ENCODE measurements around the gene CREB3L2. TPM values are rescaled to one million over a fixed set of nuclear protein-coding genes. Genes with fewer than 3 reads are reported as not detected.
"Not testable (repeated sequence)": the region's sequence is repeated elsewhere in the genome, so short reads cannot be mapped to it uniquely, and the experiment has no call there.

CREB3L2 gene
- total and polyA plus RNA-seq, 4 donors: 13.0 to 25.7 (median 19.5) TPM

DNA sequence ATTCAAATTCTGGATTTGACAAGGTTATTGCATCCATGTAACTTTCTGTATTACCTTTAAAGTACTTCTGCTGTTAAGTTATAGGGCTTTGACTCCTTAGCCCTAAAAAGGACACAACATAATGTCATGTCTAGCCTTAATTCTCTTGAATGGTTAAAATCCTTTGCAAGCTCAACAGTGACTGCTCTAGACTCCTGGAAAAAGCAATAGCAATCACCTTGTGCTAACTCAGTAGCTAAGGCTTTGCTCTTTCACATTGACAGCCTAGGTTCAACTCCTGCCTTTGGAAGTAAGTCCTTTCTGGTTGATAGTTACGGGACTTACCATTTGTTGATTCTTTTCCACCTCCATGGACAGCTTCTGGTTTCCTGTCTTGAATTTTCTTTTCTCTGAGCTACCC is 16.1 kb upstream of the CREB3L2 start:
- Histone ChIP-seq H3K4me3 (ENCODE audit: low read depth, low read length) (no peak overlapping the region), H3K27me3 (ENCODE audit: control insufficient read depth, insufficient read depth, low read length) (no peaks in the 10 kb centered on the region), H3K9me3 (ENCODE audit: control insufficient read depth, insufficient read depth, low read length) (no peaks in the 10 kb centered on the region), H3K36me3 (ENCODE audit: control insufficient read depth, insufficient read depth, low read length) (no peaks in the 10 kb centered on the region), H3K27ac (ENCODE audit: low read depth, low read length) (no peak overlapping the region), H3K4me1 (ENCODE audit: control insufficient read depth, insufficient read depth, low read length) (no peaks in the 10 kb centered on the region)
- DNase-seq (ENCODE audit: low read depth in 4 of 6, low spot score in 6 of 6): no peak
- WGBS (ENCODE audit: insufficient coverage): no CpG with 5 or more reads among the region's 1 CpG

DNA sequence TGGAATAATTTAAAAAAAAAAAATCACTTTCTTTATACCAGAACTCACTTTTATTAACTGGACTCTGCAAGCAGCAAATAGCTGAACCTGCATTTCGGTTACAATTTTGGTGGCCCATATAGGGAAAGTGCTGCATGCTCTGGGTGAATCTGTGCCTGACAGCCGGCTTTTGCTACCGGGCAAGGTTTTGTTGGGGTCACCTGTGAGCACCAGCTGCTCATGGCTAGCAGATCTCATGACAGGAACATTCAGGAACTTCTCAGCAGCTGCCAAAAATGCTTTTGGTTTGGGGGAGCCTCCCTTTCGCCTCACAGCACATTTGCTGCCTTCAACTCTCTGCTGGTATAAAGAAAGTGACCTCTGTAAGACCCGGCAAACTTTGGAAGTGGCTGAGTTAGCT is 13.2 kb upstream of the CREB3L2 start:
- no peaks in the 10 kb centered on the region for H3K36me3 ChIP-seq (ENCODE audit: control insufficient read depth, insufficient read depth, low read length)
- H3K4me1 ChIP-seq (ENCODE audit: control insufficient read depth, insufficient read depth, low read length): no peaks in the 10 kb centered on the region
- no peaks in the 10 kb centered on the region for H3K27me3 ChIP-seq (ENCODE audit: control insufficient read depth, insufficient read depth, low read length)
- H3K9me3 ChIP-seq (ENCODE audit: control insufficient read depth, insufficient read depth, low read length): no peaks in the 10 kb centered on the region
- DNase-seq (ENCODE audit: low read depth in 4 of 6, low spot score in 6 of 6): no peak
- no peak overlapping the region for H3K27ac ChIP-seq (ENCODE audit: low read depth, low read length)
- H3K4me3 ChIP-seq (ENCODE audit: low read depth, low read length): no peak overlapping the region
- WGBS (ENCODE audit: insufficient coverage): 95% methylated on average over 5 of the region's 5 CpGs

DNA sequence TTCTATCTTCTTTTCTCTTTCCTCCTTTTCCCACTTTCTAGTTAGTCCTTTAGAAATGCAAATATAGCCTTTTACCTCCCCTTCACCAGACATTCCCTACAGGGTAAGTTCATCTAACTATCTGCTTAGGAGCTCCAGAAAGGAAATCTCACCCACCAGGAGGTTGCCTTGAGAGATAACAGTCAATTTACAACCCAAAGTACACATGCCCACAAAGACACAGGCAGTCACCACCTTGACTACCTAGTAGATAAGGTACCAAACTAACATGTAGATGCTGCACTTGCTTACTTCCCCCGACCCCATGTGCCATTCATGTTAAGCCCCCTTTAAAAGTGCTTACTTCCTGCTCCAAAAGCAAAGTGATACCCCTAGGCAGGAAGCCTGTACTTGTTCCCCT is 12.8 kb upstream of the CREB3L2 start:
- Histone ChIP-seq H3K27ac (ENCODE audit: low read depth, low read length) (no peak overlapping the region), H3K27me3 (ENCODE audit: control insufficient read depth, insufficient read depth, low read length) (no peaks in the 10 kb centered on the region), H3K9me3 (ENCODE audit: control insufficient read depth, insufficient read depth, low read length) (no peaks in the 10 kb centered on the region), H3K4me3 (ENCODE audit: low read depth, low read length) (no peak overlapping the region), H3K36me3 (ENCODE audit: control insufficient read depth, insufficient read depth, low read length) (no peaks in the 10 kb centered on the region), H3K4me1 (ENCODE audit: control insufficient read depth, insufficient read depth, low read length) (no peaks in the 10 kb centered on the region)
- DNase-seq (ENCODE audit: low read depth in 4 of 6, low spot score in 6 of 6): no peak
- WGBS (ENCODE audit: insufficient coverage): 75% methylated on average over 1 of the region's 1 CpG

DNA sequence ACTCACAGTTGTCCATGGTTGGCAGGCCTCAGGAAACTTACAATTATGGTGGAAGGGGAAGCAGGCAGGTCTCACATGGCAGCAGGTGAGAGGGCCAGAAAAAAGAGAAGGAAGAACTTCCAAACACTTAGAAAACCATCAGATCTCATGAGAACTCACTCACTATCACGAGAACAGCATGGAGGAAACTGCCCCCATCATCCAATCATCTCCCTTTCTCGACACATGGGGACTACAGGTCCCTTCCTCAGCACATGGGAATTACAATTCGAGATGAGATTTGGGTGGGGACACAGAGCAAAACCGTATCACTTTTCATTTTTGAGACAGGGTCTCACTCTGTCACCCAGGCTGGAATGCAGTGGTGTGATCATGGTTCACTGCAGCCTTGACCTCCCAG is 12.3 kb upstream of the CREB3L2 start:
- H3K9me3 ChIP-seq (ENCODE audit: control insufficient read depth, insufficient read depth, low read length); H3K27me3 ChIP-seq (ENCODE audit: control insufficient read depth, insufficient read depth, low read length); H3K36me3 ChIP-seq (ENCODE audit: control insufficient read depth, insufficient read depth, low read length); H3K4me1 ChIP-seq (ENCODE audit: control insufficient read depth, insufficient read depth, low read length); H3K4me3 ChIP-seq (ENCODE audit: low read depth, low read length); DNase-seq (ENCODE audit: low read depth in 4 of 6, low spot score in 6 of 6); H3K27ac ChIP-seq (ENCODE audit: low read depth, low read length): not testable (repeated sequence)
- WGBS (ENCODE audit: insufficient coverage): 77% methylated on average over 3 of the region's 4 CpGs

DNA sequence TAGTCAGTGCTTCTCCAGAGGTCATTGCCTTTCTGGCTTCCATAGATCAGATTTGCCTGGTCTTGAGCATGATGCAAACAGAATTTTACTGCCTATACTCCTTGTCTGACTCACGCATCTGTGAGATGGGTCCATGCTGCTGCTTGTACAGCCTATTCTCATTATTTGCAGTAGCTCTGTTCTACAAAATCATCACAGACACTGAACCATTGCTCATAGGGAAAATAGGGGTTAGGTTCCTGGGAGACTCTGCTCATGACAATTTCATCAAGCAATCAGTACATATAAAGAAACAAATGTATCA is 7.4 kb upstream of the CREB3L2 start:
- no peak for DNase-seq (ENCODE audit: low read depth in 4 of 6, low spot score in 6 of 6)
- Histone ChIP-seq H3K27me3 (ENCODE audit: control insufficient read depth, insufficient read depth, low read length) (no peaks in the 10 kb centered on the region), H3K27ac (ENCODE audit: low read depth, low read length) (no peak overlapping the region), H3K4me1 (ENCODE audit: control insufficient read depth, insufficient read depth, low read length) (peaks cover 4% of the 10 kb centered on the region), H3K9me3 (ENCODE audit: control insufficient read depth, insufficient read depth, low read length) (no peaks in the 10 kb centered on the region), H3K36me3 (ENCODE audit: control insufficient read depth, insufficient read depth, low read length) (no peaks in the 10 kb centered on the region), H3K4me3 (ENCODE audit: low read depth, low read length) (no peak overlapping the region)
- WGBS (ENCODE audit: insufficient coverage): no CpG with 5 or more reads among the region's 1 CpG

DNA sequence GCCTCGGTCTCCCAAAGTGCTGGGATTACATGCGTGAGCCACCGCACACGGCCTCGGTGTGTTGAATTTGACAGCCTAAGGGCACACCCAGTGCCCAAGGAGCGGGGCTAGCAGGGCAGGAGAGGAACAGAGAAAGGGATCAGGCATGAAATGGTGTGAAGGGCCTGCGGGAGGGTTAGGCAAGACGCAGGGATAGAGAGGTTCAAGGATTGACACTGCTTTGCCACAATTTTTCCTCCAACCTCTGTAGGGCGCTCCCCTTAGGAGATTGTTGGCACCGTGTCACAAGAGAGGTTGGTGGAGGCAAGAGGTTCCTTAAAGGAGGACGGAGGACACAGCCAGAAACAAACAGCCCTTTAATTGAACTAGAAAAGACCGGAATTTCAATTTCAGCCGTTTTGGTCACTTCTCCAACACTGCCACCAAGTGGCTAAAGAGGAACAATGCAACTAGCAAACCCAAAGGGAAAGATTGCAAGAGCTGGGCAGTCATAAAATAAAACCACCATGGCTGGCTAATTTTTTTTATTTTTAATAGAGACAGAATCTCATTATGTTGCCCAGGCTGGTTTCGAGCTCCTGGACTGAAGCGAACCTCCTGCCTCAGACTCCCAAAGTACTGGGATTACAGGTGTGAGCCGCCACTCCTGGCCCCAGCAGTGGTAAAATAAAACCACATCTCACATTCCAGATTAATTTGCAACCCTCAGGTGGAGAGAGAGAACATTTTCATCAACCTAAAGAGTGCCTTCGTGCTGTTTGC is 6.9 kb upstream of the CREB3L2 start:
- H3K9me3 ChIP-seq (ENCODE audit: control insufficient read depth, insufficient read depth, low read length): no peaks in the 10 kb centered on the region
- H3K36me3 ChIP-seq (ENCODE audit: control insufficient read depth, insufficient read depth, low read length): no peaks in the 10 kb centered on the region
- 74% methylated on average over 9 of the region's 17 CpGs for WGBS (ENCODE audit: insufficient coverage)
- H3K4me1 ChIP-seq (ENCODE audit: control insufficient read depth, insufficient read depth, low read length): peaks cover 4% of the 10 kb centered on the region
- no peak overlapping the region for H3K4me3 ChIP-seq (ENCODE audit: low read depth, low read length)
- H3K27me3 ChIP-seq (ENCODE audit: control insufficient read depth, insufficient read depth, low read length): no peaks in the 10 kb centered on the region
- peak overlapping the region; percentile 1 for H3K27ac ChIP-seq (ENCODE audit: low read depth, low read length)
- peak; percentile 61 to 92 (median 69) for DNase-seq (ENCODE audit: low read depth in 4 of 6, low spot score in 6 of 6)

DNA sequence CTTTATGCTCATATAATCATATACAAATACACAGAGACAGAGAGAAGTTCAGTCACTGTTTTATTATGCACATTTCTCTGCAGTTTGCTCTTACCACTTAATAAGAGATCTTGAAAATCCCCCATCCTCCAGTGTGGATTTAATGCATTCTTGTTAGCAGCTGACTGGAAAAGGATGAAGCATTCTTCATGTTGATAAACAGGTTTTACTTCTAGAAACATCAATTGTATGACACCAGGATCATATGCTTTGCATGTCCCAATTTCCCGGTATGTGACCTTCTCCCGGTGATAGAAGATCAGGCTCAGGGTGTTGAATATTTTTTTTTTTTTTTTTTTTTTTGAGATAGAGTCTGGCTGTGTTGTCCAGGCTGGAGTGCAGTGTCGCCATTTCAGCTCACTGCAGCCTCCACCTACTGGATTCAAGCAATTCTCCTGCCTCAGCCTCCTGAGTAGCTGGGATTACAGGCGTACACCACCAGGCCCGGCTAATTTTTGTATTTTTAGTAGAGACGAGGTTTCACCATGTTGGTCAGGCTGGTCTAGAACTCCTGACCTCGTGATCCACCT is 6.2 kb upstream of the CREB3L2 start:
- WGBS (ENCODE audit: insufficient coverage): 98% methylated on average over 5 of the region's 7 CpGs
- H3K36me3 ChIP-seq (ENCODE audit: control insufficient read depth, insufficient read depth, low read length): no peaks in the 10 kb centered on the region
- no peak for DNase-seq (ENCODE audit: low read depth in 4 of 6, low spot score in 6 of 6)
- H3K4me1 ChIP-seq (ENCODE audit: control insufficient read depth, insufficient read depth, low read length): peaks cover 4% of the 10 kb centered on the region
- no peaks in the 10 kb centered on the region for H3K27me3 ChIP-seq (ENCODE audit: control insufficient read depth, insufficient read depth, low read length)
- no peaks in the 10 kb centered on the region for H3K9me3 ChIP-seq (ENCODE audit: control insufficient read depth, insufficient read depth, low read length)
- no peak overlapping the region for H3K27ac ChIP-seq (ENCODE audit: low read depth, low read length)
- no peak overlapping the region for H3K4me3 ChIP-seq (ENCODE audit: low read depth, low read length)

DNA sequence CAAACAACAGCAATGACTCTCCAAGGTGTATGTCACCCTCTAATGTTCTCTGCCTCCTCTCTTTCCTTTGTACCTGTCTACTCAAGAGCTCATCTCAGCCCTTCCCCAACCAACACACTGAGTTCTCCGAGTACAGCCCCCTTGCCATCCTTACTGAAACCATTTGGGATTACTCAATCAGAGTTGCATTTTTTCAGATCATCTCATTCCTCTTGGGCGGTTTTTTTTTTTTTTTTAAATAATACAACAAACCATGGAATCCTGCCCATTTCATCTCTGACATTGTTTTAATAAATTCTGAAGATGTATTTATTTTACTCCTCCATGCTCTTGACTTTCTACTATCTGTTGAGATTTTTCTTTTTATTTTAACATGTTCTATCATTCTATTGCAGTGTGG is 4.2 kb upstream of the CREB3L2 start:
- 88% methylated on average over 1 of the region's 2 CpGs for WGBS (ENCODE audit: insufficient coverage)
- Histone ChIP-seq H3K27me3 (ENCODE audit: control insufficient read depth, insufficient read depth, low read length) (no peaks in the 10 kb centered on the region), H3K27ac (ENCODE audit: low read depth, low read length) (no peak overlapping the region), H3K4me1 (ENCODE audit: control insufficient read depth, insufficient read depth, low read length) (peaks cover 4% of the 10 kb centered on the region), H3K36me3 (ENCODE audit: control insufficient read depth, insufficient read depth, low read length) (no peaks in the 10 kb centered on the region), H3K9me3 (ENCODE audit: control insufficient read depth, insufficient read depth, low read length) (no peaks in the 10 kb centered on the region), H3K4me3 (ENCODE audit: low read depth, low read length) (no peak overlapping the region)
- DNase-seq (ENCODE audit: low read depth in 4 of 6, low spot score in 6 of 6): no peak

DNA sequence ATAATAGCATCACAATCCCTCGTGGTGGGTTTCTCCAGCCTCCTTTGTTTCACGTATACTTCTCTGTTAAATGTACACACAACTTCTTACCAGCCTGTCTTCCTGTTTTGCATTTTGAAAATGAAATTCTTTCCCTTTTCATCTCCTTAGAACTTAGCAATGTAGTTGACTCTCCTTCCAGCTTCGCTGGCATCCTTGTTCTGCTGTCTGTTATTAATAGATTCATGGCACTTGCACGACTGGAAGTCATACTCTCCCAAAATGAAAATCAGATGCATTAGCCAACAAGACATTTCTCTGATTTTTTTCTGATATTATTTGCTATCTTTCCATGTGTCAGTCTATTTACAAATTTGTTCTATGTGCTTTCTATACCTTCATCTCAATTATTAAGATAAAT is 3.0 kb upstream of the CREB3L2 start:
- H3K4me3 ChIP-seq (ENCODE audit: low read depth, low read length): no peak overlapping the region
- H3K27ac ChIP-seq (ENCODE audit: low read depth, low read length): no peak overlapping the region
- H3K9me3 ChIP-seq (ENCODE audit: control insufficient read depth, insufficient read depth, low read length): no peaks in the 10 kb centered on the region
- DNase-seq (ENCODE audit: low read depth in 4 of 6, low spot score in 6 of 6): no peak
- H3K4me1 ChIP-seq (ENCODE audit: control insufficient read depth, insufficient read depth, low read length): peaks cover 8% of the 10 kb centered on the region
- H3K27me3 ChIP-seq (ENCODE audit: control insufficient read depth, insufficient read depth, low read length): no peaks in the 10 kb centered on the region
- 92% methylated on average over 2 of the region's 4 CpGs for WGBS (ENCODE audit: insufficient coverage)
- no peaks in the 10 kb centered on the region for H3K36me3 ChIP-seq (ENCODE audit: control insufficient read depth, insufficient read depth, low read length)

DNA sequence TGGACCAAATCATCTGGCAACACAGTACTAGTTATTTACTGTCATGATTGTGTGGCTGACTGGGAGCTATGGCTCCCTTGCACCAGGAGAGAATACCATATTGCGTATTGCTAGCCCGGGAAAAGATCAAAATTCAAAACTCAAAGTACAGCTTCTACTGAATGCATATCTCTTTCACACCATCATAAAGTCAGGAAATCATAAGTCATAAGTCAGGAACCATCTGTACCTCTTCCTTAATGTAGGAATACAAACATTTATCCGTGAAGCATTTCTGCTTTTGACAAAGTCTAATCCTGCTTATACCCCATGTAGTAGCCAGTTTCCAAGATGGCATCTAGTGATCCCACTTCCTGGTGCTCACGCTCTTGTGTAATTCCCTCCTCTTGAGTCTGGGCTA is 2.2 kb upstream of the CREB3L2 start:
- no peaks in the 10 kb centered on the region for H3K9me3 ChIP-seq (ENCODE audit: control insufficient read depth, insufficient read depth, low read length)
- H3K27ac ChIP-seq (ENCODE audit: low read depth, low read length): no peak overlapping the region
- H3K27me3 ChIP-seq (ENCODE audit: control insufficient read depth, insufficient read depth, low read length): no peaks in the 10 kb centered on the region
- no peaks in the 10 kb centered on the region for H3K36me3 ChIP-seq (ENCODE audit: control insufficient read depth, insufficient read depth, low read length)
- WGBS (ENCODE audit: insufficient coverage): 90% methylated on average over 4 of the region's 4 CpGs
- no peak for DNase-seq (ENCODE audit: low read depth in 4 of 6, low spot score in 6 of 6)
- H3K4me3 ChIP-seq (ENCODE audit: low read depth, low read length): no peak overlapping the region
- peaks cover 11% of the 10 kb centered on the region for H3K4me1 ChIP-seq (ENCODE audit: control insufficient read depth, insufficient read depth, low read length)

All from spinal cord (tissue), 10 donors.